Immature natural killer cell (primary cell): ENCODE results near the gene IL16. TPM values are rescaled to one million over a fixed set of nuclear protein-coding genes. Genes with fewer than 3 reads are reported as not detected.

Experiments
- DNase-seq, 3 donors: peaks; one replicate each; pipeline ENCODE4 v3.0.0; 2022; ENCODE audit warnings: mixed read lengths in 1 of 3
- H3K27ac Mint-ChIP-seq, 6 donors: one replicate each; pipeline ENCODE4 v1.8.0; 2020; ENCODE audit warnings: mixed read lengths in 6 of 6, mild to moderate bottlenecking in 5 of 6, inconsistent platforms in 4 of 6, moderate library complexity in 3 of 6
- H3K27me3 Mint-ChIP-seq, 3 donors: one replicate each; pipeline ENCODE4 v1.8.0; 2020 to 2021; ENCODE audit warnings: low read depth in 3 of 3, mild to moderate bottlenecking in 3 of 3, mixed read lengths in 3 of 3, moderate library complexity in 3 of 3, inconsistent platforms in 1 of 3
- H3K36me3 Mint-ChIP-seq, 3 donors: one replicate each; pipeline ENCODE4 v1.8.0; 2020; ENCODE audit warnings: mixed read lengths in 3 of 3, inconsistent platforms in 2 of 3, mild to moderate bottlenecking in 2 of 3
- H3K4me1 Mint-ChIP-seq, 2 donors: one replicate each; pipeline ENCODE4 v1.8.0; 2020; ENCODE audit warnings: inconsistent platforms in 2 of 2, mild to moderate bottlenecking in 2 of 2, mixed read lengths in 2 of 2, moderate library complexity in 1 of 2
- H3K4me3 Mint-ChIP-seq, 5 donors: one replicate each; pipeline ENCODE4 v1.8.0; 2020; ENCODE audit warnings: mild to moderate bottlenecking in 5 of 5, mixed read lengths in 5 of 5, inconsistent platforms in 3 of 5, moderate library complexity in 3 of 5
- H3K9me3 Mint-ChIP-seq, 6 donors: one replicate each; pipeline ENCODE4 v1.8.0; 2020; ENCODE audit warnings: mild to moderate bottlenecking in 6 of 6, mixed read lengths in 6 of 6, inconsistent platforms in 4 of 6, moderate library complexity in 3 of 6
- polyA plus RNA-seq, 3 donors: library from polyadenylated mRNA; unstranded; fragments of 300-500 nt; fragmentation: Illumina TruSeq; gene quantifications; one replicate each; pipeline ENCODE4 v1.2.3, GENCODE V29; 2021

Gene IL16
- polyA plus RNA-seq, 3 donors from 2014 or later = 147 to 301 (median 155) TPM

DNA sequence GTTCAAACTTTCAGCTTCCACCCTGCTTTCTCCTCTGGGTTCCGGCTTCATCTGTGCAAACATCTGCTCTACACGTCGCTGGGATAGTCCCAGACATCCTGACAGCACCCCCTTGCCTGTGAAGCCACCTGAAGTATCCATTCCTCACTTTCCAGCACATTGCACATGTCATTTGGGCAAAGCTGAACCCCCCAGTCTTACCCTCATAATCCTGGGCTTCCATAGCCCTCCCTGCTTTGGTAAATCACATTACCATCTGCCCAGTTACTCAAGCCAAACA, 84.7 kb downstream of the IL16 start:
- no peak overlapping the region for H3K4me3 Mint-ChIP-seq
- peaks cover 0 to 5% (median 4%) of the 10 kb centered on the region in 3 donors for H3K27me3 Mint-ChIP-seq
- peak overlapping the region in 1 of 6 donors; percentile 8 for H3K27ac Mint-ChIP-seq
- DNase-seq = no peak
- peaks cover 5 to 8% (median 7%) of the 10 kb centered on the region in 3 donors for H3K36me3 Mint-ChIP-seq
- peaks cover 0 to 10% (median 8%) of the 10 kb centered on the region in 6 donors for H3K9me3 Mint-ChIP-seq
- peaks cover 20 to 24% of the 10 kb centered on the region in 2 donors for H3K4me1 Mint-ChIP-seq

DNA sequence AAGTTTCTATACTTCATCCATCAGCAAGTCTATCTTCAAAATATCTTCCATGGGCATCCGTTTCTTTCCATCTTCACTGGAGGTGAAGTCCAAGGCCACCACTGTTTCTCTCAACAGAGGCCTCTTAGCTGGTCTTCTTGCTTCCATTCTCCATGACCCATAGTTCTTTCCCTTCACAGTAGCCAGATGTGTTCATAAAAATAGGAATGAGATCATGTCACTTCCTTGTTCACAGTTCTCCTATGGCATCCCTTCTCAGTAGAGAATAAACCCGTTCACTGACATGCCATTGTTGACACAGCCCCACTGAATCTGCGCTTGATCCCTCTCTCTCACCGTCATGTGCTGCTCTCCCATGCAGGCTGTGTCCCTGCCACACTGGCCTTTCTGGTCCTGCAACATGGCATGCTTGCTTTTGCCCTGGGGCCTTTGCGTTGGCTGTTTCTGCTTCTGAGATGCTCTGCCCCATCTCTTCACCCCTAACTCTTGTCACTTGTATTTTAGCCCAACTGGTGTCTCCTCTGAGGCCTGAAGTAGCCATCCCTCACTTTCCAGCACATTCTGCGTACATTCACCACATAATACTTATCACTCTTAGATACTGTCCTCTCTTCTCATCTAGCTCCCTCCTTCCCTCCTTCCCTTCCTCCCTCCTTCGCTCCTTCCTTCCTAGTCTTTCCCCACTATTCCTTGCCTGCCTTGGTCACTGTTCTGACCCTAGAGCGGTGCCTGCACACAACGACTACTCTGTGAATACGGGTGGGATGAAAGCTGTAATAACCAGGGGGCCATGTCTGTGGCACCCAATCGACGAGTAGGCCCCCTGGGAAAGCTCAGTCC, 85.3 kb downstream of the IL16 start:
- Mint-ChIP-seq H3K36me3 (peaks cover 2 to 4% (median 4%) of the 10 kb centered on the region in 3 donors), H3K9me3 (peaks cover 0 to 7% (median 3%) of the 10 kb centered on the region in 6 donors), H3K4me3 (no peak overlapping the region), H3K27ac (peak overlapping the region in 3 of 6 donors; percentile 8 to 57 (median 12)), H3K27me3 (peaks cover 0 to 4% (median 1%) of the 10 kb centered on the region in 3 donors), H3K4me1 (peaks cover 26 to 29% of the 10 kb centered on the region in 2 donors)
- no peak for DNase-seq

DNA sequence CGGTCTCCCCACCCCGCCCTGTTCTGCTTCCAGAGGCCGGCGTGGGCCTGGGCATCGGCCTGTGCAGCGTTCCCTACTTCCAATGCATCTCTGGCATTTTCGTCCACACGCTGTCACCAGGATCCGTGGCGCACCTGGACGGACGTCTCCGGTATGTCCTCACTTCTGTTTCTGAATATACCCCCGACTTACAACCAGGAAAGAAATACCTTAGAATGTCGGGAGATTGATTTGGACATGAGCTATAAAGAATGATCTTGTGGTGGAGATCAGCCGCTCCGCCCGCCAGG, 85.9 kb downstream of the IL16 start:
- Mint-ChIP-seq H3K4me3 (no peak overlapping the region), H3K9me3 (peaks cover 0 to 2% (median 0%) of the 10 kb centered on the region in 6 donors), H3K36me3 (peaks cover 0 to 4% (median 1%) of the 10 kb centered on the region in 3 donors), H3K27me3 (peaks cover 0 to 4% (median 0%) of the 10 kb centered on the region in 3 donors), H3K4me1 (peaks cover 32 to 35% of the 10 kb centered on the region in 2 donors), H3K27ac (no peak overlapping the region)
- DNase-seq = no peak

DNA sequence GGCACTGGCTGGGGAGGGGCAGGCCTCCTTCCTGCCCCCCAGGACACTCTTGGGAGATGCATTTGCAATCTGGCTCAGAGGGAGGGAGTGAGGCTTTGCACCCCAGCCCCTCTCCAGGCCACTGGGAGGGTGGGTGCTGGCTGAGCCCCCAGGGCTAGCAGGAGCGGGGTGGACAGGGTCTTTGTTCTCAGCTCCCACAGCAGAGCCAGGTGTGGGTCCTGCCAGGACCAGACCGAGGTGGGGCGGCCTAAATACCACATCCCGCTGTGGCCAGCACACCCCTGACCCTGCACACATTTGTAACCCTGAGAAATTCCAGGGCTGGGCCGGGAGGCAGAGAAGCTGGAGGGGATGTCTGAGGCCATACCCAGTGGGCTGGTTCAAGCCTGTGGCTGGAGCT, 86.2 kb downstream of the IL16 start:
- Mint-ChIP-seq H3K27me3 (peaks cover 0 to 4% (median 0%) of the 10 kb centered on the region in 3 donors), H3K4me1 (peaks cover 34 to 38% of the 10 kb centered on the region in 2 donors), H3K36me3 (peaks cover 0 to 4% (median 0%) of the 10 kb centered on the region in 3 donors), H3K4me3 (no peak overlapping the region), H3K27ac (no peak overlapping the region), H3K9me3 (no peaks in the 10 kb centered on the region)
- no peak for DNase-seq

DNA sequence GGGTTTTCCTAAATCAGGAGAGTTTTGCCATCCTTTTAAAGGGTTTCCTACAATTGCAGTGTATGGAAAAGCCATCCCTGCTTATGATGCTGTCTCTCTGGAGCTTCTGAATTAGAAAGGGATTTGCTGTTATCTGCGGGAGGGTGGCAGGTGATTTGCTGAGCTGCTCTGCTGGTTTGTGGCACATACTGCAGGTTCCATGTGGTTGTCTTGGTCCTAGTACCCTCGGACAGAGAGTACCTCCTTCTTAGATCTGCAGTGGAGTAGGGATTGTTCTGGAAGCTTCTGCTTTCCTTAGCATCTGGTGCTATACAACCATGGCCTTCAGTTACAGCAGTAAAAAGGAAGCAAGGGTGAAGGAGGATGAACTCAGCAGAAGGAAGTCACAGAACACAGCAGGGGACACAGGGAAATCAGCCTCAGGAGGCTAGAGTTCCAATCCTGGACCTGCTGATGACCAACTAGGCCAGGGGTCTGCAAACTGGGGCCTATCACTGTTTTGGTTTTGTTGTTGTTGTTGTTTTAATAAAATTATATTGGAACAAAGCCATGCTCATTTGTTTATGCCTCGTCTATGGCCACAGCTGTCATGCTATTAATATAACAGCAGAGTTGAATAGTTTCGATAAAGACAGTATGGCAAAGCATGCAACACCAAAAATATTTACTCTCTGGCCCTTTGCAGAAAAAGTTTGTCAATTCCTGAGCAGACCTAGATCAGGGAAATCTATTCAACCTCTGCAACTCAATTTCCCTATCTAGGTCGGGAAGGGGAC, 87.8 kb downstream of the IL16 start:
- Mint-ChIP-seq H3K27me3 (peaks cover 0 to 4% (median 0%) of the 10 kb centered on the region in 3 donors), H3K36me3 (peaks cover 0 to 4% (median 0%) of the 10 kb centered on the region in 3 donors), H3K27ac (peak overlapping the region in 4 of 6 donors; percentile 9 to 94 (median 35)), H3K9me3 (no peaks in the 10 kb centered on the region), H3K4me3 (no peak overlapping the region), H3K4me1 (peaks cover 42 to 46% of the 10 kb centered on the region in 2 donors)
- DNase-seq = no peak

DNA sequence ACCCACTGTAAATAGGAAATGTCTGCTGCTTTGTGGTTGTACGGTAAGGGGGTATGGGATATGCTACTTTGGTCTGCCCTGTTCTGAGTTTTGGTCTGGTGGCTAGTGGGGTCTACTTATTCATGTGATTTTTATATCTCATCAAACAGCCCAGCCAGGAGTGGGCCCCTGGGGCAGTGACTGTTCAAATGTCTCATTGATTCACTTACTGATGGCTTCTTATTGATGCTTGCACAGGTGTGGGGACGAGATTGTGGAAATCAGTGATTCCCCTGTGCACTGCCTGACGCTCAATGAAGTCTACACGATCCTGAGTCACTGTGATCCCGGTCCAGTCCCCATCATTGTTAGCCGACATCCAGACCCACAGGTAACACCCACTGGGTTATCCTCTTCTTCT, 88.8 kb downstream of the IL16 start:
- H3K36me3 Mint-ChIP-seq = peaks cover 0 to 7% (median 0%) of the 10 kb centered on the region in 3 donors
- peak overlapping the region; percentile 56 to 97 (median 90) for H3K27ac Mint-ChIP-seq
- H3K9me3 Mint-ChIP-seq = no peaks in the 10 kb centered on the region
- peaks cover 0 to 3% (median 0%) of the 10 kb centered on the region in 3 donors for H3K27me3 Mint-ChIP-seq
- peak overlapping the region in 3 of 5 donors; percentile 6 to 62 (median 13) for H3K4me3 Mint-ChIP-seq
- no peak for DNase-seq
- peaks cover 44 to 55% of the 10 kb centered on the region in 2 donors for H3K4me1 Mint-ChIP-seq

DNA sequence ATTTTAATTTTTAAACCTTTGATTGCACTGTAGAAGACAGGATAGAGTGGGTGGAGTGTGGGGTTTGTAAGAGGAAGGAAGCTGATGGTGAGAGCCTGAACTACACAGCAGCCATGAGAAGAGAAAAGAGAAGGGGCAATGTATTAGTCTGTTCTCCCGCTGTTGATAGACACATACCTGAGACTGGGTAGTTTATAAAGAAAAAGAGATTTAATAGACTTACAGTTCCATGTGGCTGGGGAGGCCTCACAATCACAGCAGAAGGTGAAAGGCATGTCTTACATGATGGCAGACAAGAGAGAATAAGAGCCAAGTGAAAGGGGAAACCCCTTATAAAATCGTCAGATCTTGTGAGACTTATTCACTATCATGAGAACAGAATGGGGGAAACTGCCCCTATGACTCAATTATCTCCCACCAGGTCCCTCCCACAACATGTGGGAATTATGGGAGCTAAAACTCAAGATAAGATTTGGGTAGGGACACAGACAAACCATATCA, 90.0 kb downstream of the IL16 start:
- Mint-ChIP-seq H3K9me3 (no peaks in the 10 kb centered on the region), H3K36me3 (peaks cover 0 to 7% (median 0%) of the 10 kb centered on the region in 3 donors), H3K27me3 (peaks cover 0 to 3% (median 0%) of the 10 kb centered on the region in 3 donors), H3K4me3 (peak overlapping the region; percentile 55 to 73 (median 70)), H3K4me1 (peaks cover 53 to 67% of the 10 kb centered on the region in 2 donors), H3K27ac (peak overlapping the region; percentile 87 to 97 (median 94))
- peak; percentile 30 to 42 (median 36) for DNase-seq

DNA sequence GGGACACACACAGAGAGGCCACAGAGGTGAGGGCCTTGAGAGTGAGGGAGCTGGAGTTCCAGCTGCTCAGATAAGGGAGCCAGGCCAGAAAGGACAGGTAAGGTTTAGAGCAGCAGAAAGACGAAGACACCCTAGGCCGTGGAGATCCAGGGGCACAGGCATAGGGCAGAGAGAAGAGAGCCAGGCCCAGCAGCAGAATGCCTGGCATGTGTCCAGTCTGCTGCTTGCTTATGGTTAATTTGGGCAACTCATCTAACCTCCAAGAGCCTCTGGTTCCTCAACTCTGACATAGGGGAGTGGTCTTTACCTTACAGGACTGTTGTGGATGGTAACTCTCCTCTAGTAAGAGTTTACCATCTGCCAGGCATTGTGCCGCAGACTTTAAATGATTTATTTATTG, 91.4 kb downstream of the IL16 start:
- Mint-ChIP-seq H3K27me3 (peaks cover 0 to 3% (median 0%) of the 10 kb centered on the region in 3 donors), H3K9me3 (no peaks in the 10 kb centered on the region), H3K36me3 (peaks cover 0 to 7% (median 0%) of the 10 kb centered on the region in 3 donors), H3K27ac (peak overlapping the region; percentile 47 to 97 (median 88)), H3K4me1 (peaks cover 66 to 81% of the 10 kb centered on the region in 2 donors), H3K4me3 (no peak overlapping the region)
- no peak for DNase-seq

DNA sequence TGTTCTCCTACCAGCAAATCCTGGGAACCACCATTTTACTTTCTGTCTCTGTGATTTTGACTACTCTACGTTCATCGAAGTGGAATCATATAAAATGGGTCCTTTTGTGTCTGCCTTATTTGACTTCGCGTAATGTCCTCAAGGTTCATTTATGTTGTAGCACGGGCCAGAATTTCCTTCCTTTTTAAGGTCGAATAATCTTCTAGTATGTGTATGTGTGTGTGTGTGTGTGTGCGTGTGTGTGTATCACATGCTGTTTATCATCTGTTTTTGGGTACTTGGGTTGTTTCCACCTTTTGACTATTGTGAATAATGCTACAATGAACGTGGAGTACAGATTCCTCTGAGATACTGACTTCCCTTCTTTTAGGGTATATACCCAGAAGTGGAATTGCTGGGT, 91.9 kb downstream of the IL16 start:
- Mint-ChIP-seq H3K4me1 (peaks cover 72 to 87% of the 10 kb centered on the region in 2 donors), H3K4me3 (no peak overlapping the region), H3K27ac (peak overlapping the region in 3 of 6 donors; percentile 56 to 92 (median 59)), H3K9me3 (no peaks in the 10 kb centered on the region), H3K27me3 (peaks cover 0 to 4% (median 0%) of the 10 kb centered on the region in 3 donors), H3K36me3 (peaks cover 0 to 7% (median 0%) of the 10 kb centered on the region in 3 donors)
- no peak for DNase-seq

DNA sequence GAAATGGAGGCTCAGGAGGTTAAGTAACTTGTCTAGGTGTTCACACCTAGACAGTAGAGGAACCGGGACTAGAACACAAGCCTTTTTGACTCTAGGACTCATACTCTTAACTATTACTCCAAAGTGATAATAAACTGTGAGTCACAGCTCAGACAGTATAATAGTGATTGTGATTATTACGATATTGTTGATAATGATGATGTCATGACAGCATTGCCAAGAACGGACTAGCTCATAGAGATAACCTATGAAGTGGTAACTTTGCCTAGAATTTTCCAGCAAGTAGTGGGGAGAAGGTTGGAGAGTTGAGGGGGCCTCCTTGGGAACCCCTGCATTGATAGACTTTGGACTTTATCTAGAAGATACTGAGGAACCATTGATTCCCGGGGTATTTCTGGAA, 93.2 kb downstream of the IL16 start:
- Mint-ChIP-seq H3K4me1 (peaks cover 80 to 91% of the 10 kb centered on the region in 2 donors), H3K4me3 (no peak overlapping the region), H3K36me3 (peaks cover 0 to 7% (median 0%) of the 10 kb centered on the region in 3 donors), H3K27ac (peak overlapping the region in 5 of 6 donors; percentile 13 to 71 (median 60)), H3K9me3 (no peaks in the 10 kb centered on the region), H3K27me3 (peaks cover 0 to 4% (median 4%) of the 10 kb centered on the region in 3 donors)
- DNase-seq = no peak

DNA sequence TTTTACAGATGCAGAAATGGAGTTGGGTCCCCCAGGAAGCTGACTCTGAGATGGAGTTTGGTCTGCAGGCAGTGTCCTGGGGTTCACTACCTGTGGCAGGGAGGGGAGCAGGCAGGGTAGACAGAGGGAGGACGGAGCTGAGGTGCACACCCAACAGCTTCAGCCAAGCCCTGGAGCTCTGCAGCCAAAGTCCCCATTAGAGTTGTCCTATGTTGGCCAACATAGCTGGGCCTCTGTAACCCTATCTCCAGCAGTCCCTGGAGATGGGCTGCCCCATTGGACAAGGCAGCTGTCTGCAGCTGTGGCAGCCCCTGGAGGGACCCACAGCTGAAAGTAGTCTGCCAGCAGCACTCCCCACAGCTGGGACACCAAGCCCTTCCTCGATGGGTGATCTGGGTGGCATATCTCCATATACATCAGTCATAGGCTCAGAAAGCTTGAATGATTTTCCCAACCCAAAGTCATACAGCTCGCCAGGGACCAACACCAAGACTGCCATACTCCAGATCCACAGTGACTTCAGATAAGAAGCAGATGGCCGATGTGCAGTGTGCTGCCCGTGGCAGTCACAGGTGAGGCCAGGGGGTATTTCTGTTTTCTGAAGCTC, 95.3 kb downstream of the IL16 start:
- Mint-ChIP-seq H3K4me1 (peaks cover 79 to 91% of the 10 kb centered on the region in 2 donors), H3K36me3 (peaks cover 3 to 4% (median 3%) of the 10 kb centered on the region in 3 donors), H3K4me3 (peak overlapping the region; percentile 54 to 99 (median 63)), H3K9me3 (no peaks in the 10 kb centered on the region), H3K27me3 (peaks cover 3 to 10% (median 9%) of the 10 kb centered on the region in 3 donors), H3K27ac (peak overlapping the region; percentile 95 to 100 (median 99))
- DNase-seq = no peak

DNA sequence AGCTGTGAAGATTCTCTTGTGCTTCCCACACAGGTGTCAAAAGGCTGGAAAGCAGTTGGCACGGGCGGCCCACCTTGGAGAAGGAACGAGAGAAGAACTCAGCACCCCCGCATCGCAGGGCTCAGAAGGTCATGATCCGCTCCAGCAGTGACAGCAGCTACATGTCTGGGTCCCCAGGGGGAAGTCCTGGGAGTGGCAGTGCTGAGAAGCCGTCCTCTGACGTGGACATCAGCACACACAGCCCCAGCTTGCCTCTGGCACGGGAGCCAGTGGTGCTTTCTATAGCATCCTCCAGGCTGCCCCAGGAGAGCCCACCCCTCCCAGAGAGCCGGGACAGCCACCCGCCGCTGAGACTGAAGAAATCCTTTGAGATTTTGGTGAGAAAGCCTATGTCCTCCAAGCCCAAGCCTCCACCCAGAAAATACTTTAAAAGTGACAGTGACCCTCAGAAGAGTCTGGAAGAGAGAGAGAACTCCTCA, 95.9 kb downstream of the IL16 start:
- peak overlapping the region; percentile 52 to 100 (median 99) for H3K4me3 Mint-ChIP-seq
- H3K27me3 Mint-ChIP-seq = peaks cover 8 to 13% (median 9%) of the 10 kb centered on the region in 3 donors
- no peak for DNase-seq
- no peaks in the 10 kb centered on the region for H3K9me3 Mint-ChIP-seq
- peak overlapping the region; percentile 95 to 100 (median 99) for H3K27ac Mint-ChIP-seq
- peaks cover 75 to 88% of the 10 kb centered on the region in 2 donors for H3K4me1 Mint-ChIP-seq
- H3K36me3 Mint-ChIP-seq = peaks cover 5 to 7% (median 6%) of the 10 kb centered on the region in 3 donors
